Measurements from ENCODE around the gene CCDC57.
A peak's percentile ranks its signal among the peaks of the same experiment; 100 is the strongest.

CCDC57 gene

GRCh38 chr17:82095777-82096708, 116.6 kb downstream of the CCDC57 start:
- DNase-seq (ENCODE audit: low read depth): no peak
- H3K4me3 ChIP-seq (ENCODE audit: low read depth, low read length): peak overlapping the region; percentile 88

GRCh38 chr17:82094931-82095776, 117.5 kb downstream of the CCDC57 start:
- no peak for TF ChIP-seq CTCF (IDR thresholded peaks at IDR 0.05; ENCODE audit: low read depth, low read length, missing control alignments)
- DNase-seq (ENCODE audit: low read depth): no peak
- no peak overlapping the region for H3K4me3 ChIP-seq (ENCODE audit: low read depth, low read length)

More at GRCh38 chr17:82095777-82096708, 116.6 kb downstream of the CCDC57 start:
- no peak for TF ChIP-seq CTCF (IDR thresholded peaks at IDR 0.05; ENCODE audit: low read depth, low read length, missing control alignments)

GRCh38 chr17:82092995-82093751, 119.5 kb downstream of the CCDC57 start:
- no peak for DNase-seq (ENCODE audit: low read depth)
- no peak overlapping the region for H3K4me3 ChIP-seq (ENCODE audit: low read depth, low read length)
- no peak for TF ChIP-seq CTCF (IDR thresholded peaks at IDR 0.05; ENCODE audit: low read depth, low read length, missing control alignments)

- H3K4me3 ChIP-seq (ENCODE audit: low read depth, low read length): no peak overlapping the region
- DNase-seq (ENCODE audit: low read depth): no peak
- no peak for TF ChIP-seq CTCF (IDR thresholded peaks at IDR 0.05; ENCODE audit: low read depth, low read length, missing control alignments)
These were observed 120.0 kb downstream of the CCDC57 start for GRCh38 chr17:82092628-82092994.

- TF ChIP-seq CTCF (IDR thresholded peaks at IDR 0.05; ENCODE audit: low read depth, low read length, missing control alignments): no peak
- no peak for DNase-seq (ENCODE audit: low read depth)
- H3K4me3 ChIP-seq (ENCODE audit: low read depth, low read length): no peak overlapping the region
These were observed 120.5 kb downstream of the CCDC57 start for GRCh38 chr17:82092094-82092586.

GRCh38 chr17:82091264-82092066, 121.2 kb downstream of the CCDC57 start:
- no peak for TF ChIP-seq CTCF (IDR thresholded peaks at IDR 0.05; ENCODE audit: low read depth, low read length, missing control alignments)

More at GRCh38 chr17:82091264-82092066, 121.2 kb downstream of the CCDC57 start:
- H3K4me3 ChIP-seq (ENCODE audit: low read depth, low read length): no peak overlapping the region
- no peak for DNase-seq (ENCODE audit: low read depth)

Data from GM12864 (cell line).